IMR-90 (cell line): ENCODE data around the gene CITED2. TPM values are rescaled to one million over a fixed set of nuclear protein-coding genes. Genes with fewer than 3 reads are reported as not detected.

Source experiments
- ATAC-seq: fragments of 200-7000 bp; cut with Tn5 transposase; 2 replicates; pipeline ENCODE4 v1.9.1; 2020; ENCODE audit warnings: low read depth, mild to moderate bottlenecking, moderate library complexity
- BruUV-seq: library from RNA; stranded (reverse); fragments of 400-500 nt; replicated peaks from 2 replicates; lab custom pipeline; 2021; lab: Mats Ljungman, UMichigan
- CTCF ChIA-PET: fragments of 300-600 bp; formaldehyde crosslinking; extraction: SDS; loops from one replicate; lab custom pipeline; 2021; ENCODE audit warnings: antibody characterized with exemption; lab: Yijun Ruan, JAX
- POLR2A ChIA-PET: fragments of 300-600 bp; sonication (Branson Sonifier 250); formaldehyde crosslinking; loops from one replicate; lab custom pipeline; 2022; ENCODE audit warnings: antibody characterized with exemption; ENCODE audit not compliant: unreplicated experiment; lab: Charles Lee
- DNase-seq: peaks from one replicate; pipeline ENCODE4 v3.0.0; 2013
- H2AFZ ChIP-seq: replicated peaks from 2 replicates; pipeline ENCODE3; 2013; ENCODE audit warnings: low read length, mild to moderate bottlenecking; ENCODE audit not compliant: poor library complexity
- H2AK5ac ChIP-seq: 2 replicates; pipeline ENCODE4 v1.6.1; 2013; ENCODE audit warnings: low read depth, low read length, inconsistent platforms
- H2AK9ac ChIP-seq: replicated peaks from 2 replicates; pipeline ENCODE3; 2013; ENCODE audit warnings: mild to moderate bottlenecking, low read depth, low read length, moderate library complexity; ENCODE audit not compliant: poor library complexity
- H2BK120ac ChIP-seq: 2 replicates; pipeline ENCODE4 v1.6.1; 2013; ENCODE audit warnings: low read depth, low read length, inconsistent platforms
- H2BK15ac ChIP-seq: 3 replicates; pipeline ENCODE4 v1.6.1; 2013; ENCODE audit warnings: low read depth, low read length, inconsistent platforms
- H2BK20ac ChIP-seq: 2 replicates; pipeline ENCODE4 v1.6.1; 2013; ENCODE audit warnings: low read depth, mild to moderate bottlenecking, inconsistent platforms, low read length, moderate library complexity
- H2BK5ac ChIP-seq: 2 replicates; pipeline ENCODE4 v1.6.1; 2013; ENCODE audit warnings: mild to moderate bottlenecking, low read depth, low read length, inconsistent platforms; ENCODE audit not compliant: poor library complexity, severe bottlenecking
- H3K14ac ChIP-seq: replicated peaks from 2 replicates; pipeline ENCODE4 v1.6.1; 2013; ENCODE audit warnings: low read depth, low read length, inconsistent platforms
- H3K18ac ChIP-seq: 2 replicates; pipeline ENCODE4 v1.6.1; 2013; ENCODE audit warnings: low read depth, low read length, control low read depth
- H3K23ac ChIP-seq: 2 replicates; pipeline ENCODE4 v1.6.1; 2013; ENCODE audit warnings: low read depth, low read length, inconsistent platforms
- H3K27ac ChIP-seq: 2 replicates; pipeline ENCODE4 v1.5.1; 2013; ENCODE audit warnings: mild to moderate bottlenecking, control low read depth, low read length; ENCODE audit not compliant: insufficient read depth
- H3K27me3 ChIP-seq: 2 replicates; pipeline ENCODE4 v1.6.1; 2013; ENCODE audit warnings: low read length; ENCODE audit not compliant: control insufficient read depth, insufficient read depth
- H3K36me3 ChIP-seq: 2 replicates; pipeline ENCODE4 v1.6.1; 2013; ENCODE audit warnings: low read length, mixed read lengths; ENCODE audit not compliant: control insufficient read depth, insufficient read depth
- H3K4ac ChIP-seq: 2 replicates; pipeline ENCODE4 v1.6.1; 2013; ENCODE audit warnings: low read depth, low read length, inconsistent platforms
- H3K4me1 ChIP-seq: 2 replicates; pipeline ENCODE4 v1.6.1; 2013; ENCODE audit warnings: low read length, mixed read lengths; ENCODE audit not compliant: control insufficient read depth, insufficient read depth
- H3K4me2 ChIP-seq: 2 replicates; pipeline ENCODE4 v1.6.1; 2013; ENCODE audit warnings: low read depth, mild to moderate bottlenecking, control low read depth, low read length, moderate library complexity
- H3K4me3 ChIP-seq: 2 replicates; pipeline ENCODE4 v1.5.1; 2013; ENCODE audit warnings: low read depth, mild to moderate bottlenecking, control low read depth, low read length, moderate library complexity; ENCODE audit not compliant: insufficient read depth
- H3K56ac ChIP-seq: 2 replicates; pipeline ENCODE4 v1.6.1; 2013; ENCODE audit warnings: low read length, inconsistent platforms; ENCODE audit not compliant: insufficient read depth; ENCODE audit errors: extremely low read depth
- H3K79me1 ChIP-seq, 2 experiments: 2 replicates each; pipeline ENCODE4 v1.6.1; 2013; ENCODE audit warnings: low read length in 2 of 2, inconsistent platforms in 1 of 2, low read depth in 1 of 2
- H3K9ac ChIP-seq: 2 replicates; pipeline ENCODE4 v1.6.1; 2013; ENCODE audit warnings: low read depth, low read length, control low read depth
- H3K9me1 ChIP-seq: 2 replicates; pipeline ENCODE4 v1.6.1; 2013; ENCODE audit warnings: low read length, inconsistent platforms; ENCODE audit not compliant: insufficient read depth
- H3K9me3 ChIP-seq: 2 replicates; pipeline ENCODE4 v1.6.1; 2013; ENCODE audit warnings: low read length; ENCODE audit not compliant: control insufficient read depth, insufficient read depth
- H4K20me1 ChIP-seq: 2 replicates; pipeline ENCODE4 v1.6.1; 2013; ENCODE audit warnings: low read length, inconsistent platforms; ENCODE audit not compliant: insufficient read depth
- H4K5ac ChIP-seq: 2 replicates; pipeline ENCODE4 v1.6.1; 2013; ENCODE audit warnings: mild to moderate bottlenecking, low read depth, low read length, control low read depth
- H4K8ac ChIP-seq, 2 experiments: 2 replicates each; pipeline ENCODE4 v1.6.1; 2013; ENCODE audit warnings: low read depth in 2 of 2, low read length in 2 of 2, control low read depth in 1 of 2, inconsistent platforms in 1 of 2
- H4K91ac ChIP-seq: 2 replicates; pipeline ENCODE4 v1.6.1; 2013; ENCODE audit warnings: low read depth, low read length, inconsistent platforms; ENCODE audit not compliant: insufficient read depth
- BHLHE40 ChIP-seq: fragments of 150-350 bp; IDR thresholded peaks from 2 replicates; pipeline ENCODE4 v1.6.1; 2016; ENCODE audit warnings: mild to moderate bottlenecking, low read depth, low read length
- CEBPB ChIP-seq: IDR thresholded peaks from 2 replicates; pipeline ENCODE4 v1.6.1; 2012; ENCODE audit warnings: low read depth, low read length, improper control_type of control experiment
- CHD1 ChIP-seq: IDR thresholded peaks from 2 replicates; pipeline ENCODE4 v1.6.1; 2012; ENCODE audit warnings: low read depth, low read length, improper control_type of control experiment
- FOS ChIP-seq: fragments of 150-350 bp; IDR thresholded peaks from 2 replicates; pipeline ENCODE4 v1.6.1; 2016; ENCODE audit warnings: low read depth, low read length
- MAFK ChIP-seq: IDR thresholded peaks from 2 replicates; pipeline ENCODE4 v1.6.1; 2012; ENCODE audit warnings: low read depth, low read length, improper control_type of control experiment
- MAZ ChIP-seq: IDR thresholded peaks from 2 replicates; pipeline ENCODE4 v1.6.1; 2012; ENCODE audit warnings: low read depth, mild to moderate bottlenecking, low read length, improper control_type of control experiment, moderate library complexity, borderline replicate concordance
- MXI1 ChIP-seq: IDR thresholded peaks from 2 replicates; pipeline ENCODE4 v1.6.1; 2012; ENCODE audit warnings: low read depth, mild to moderate bottlenecking, low read length, moderate library complexity, borderline replicate concordance
- NFE2L2 ChIP-seq: fragments of 150-350 bp; IDR thresholded peaks from 2 replicates; pipeline ENCODE4 v1.6.1; 2016; ENCODE audit warnings: low read depth, mild to moderate bottlenecking, low read length
- POLR2A ChIP-seq: IDR thresholded peaks from 2 replicates; pipeline ENCODE4 v1.6.1; 2012; ENCODE audit warnings: mild to moderate bottlenecking, low read depth, low read length
- RAD21 ChIP-seq: IDR thresholded peaks from 2 replicates; pipeline ENCODE4 v1.6.1; 2012; ENCODE audit warnings: low read length, improper control_type of control experiment
- RCOR1 ChIP-seq: IDR thresholded peaks from 2 replicates; pipeline ENCODE4 v1.6.1; 2012; ENCODE audit warnings: mild to moderate bottlenecking, low read length, improper control_type of control experiment; ENCODE audit not compliant: insufficient replicate concordance
- RFX5 ChIP-seq: IDR thresholded peaks from 2 replicates; pipeline ENCODE4 v1.8.0; 2012; ENCODE audit warnings: low read depth, mild to moderate bottlenecking, low read length, moderate library complexity
- SMC3 ChIP-seq: fragments of 150-350 bp; IDR thresholded peaks from 2 replicates; pipeline ENCODE4 v1.6.1; 2016; ENCODE audit warnings: low read depth, mild to moderate bottlenecking, antibody characterized with exemption, low read length, moderate library complexity
- dilution Hi-C: fragments of 300-500 bp; cut with HindIII; formaldehyde crosslinking; loops from one replicate; pipeline ENCODE4 v1.14.3; 2018; ENCODE audit warnings: low sequenced_read_pairs; ENCODE audit not compliant: unreplicated experiment
- in situ Hi-C: fragments of 300-500 bp; cut with MboI; formaldehyde crosslinking; loops from 3 replicates; pipeline ENCODE4 v1.14.3; 2019; ENCODE audit warnings: low sequenced_read_pairs, inconsistent platforms, mixed read lengths
- intact Hi-C: fragments of 100-400 bp; cut with micrococcal nuclease; formaldehyde crosslinking; loops from 2 replicates; pipeline ENCODE4 v1.10.0; 2022
- polyA plus RNA-seq, 3 experiments: library from polyadenylated mRNA; depleted of rRNA; stranded (reverse); fragments of >200 nt; gene quantifications; 2 replicates each; pipeline ENCODE4 v1.2.3, GENCODE V29; 2012; ENCODE audit warnings: low replicate concordance in 1 of 3
- total RNA-seq: library from RNA; depleted of rRNA; stranded (reverse); fragments of >200 nt; gene quantifications from 2 replicates; pipeline ENCODE4 v1.2.3, GENCODE V29; 2012
- TF ChIP-seq, protein P1 (sequence below): conservative IDR thresholded peaks from 2 replicates; pipeline ENCODE4 v1.5.1; 2012; ENCODE audit warnings: mild to moderate bottlenecking, low read depth, low read length, improper control_type of control experiment
- TF ChIP-seq, protein P2 (sequence below): fragments of 150-350 bp; IDR thresholded peaks from 2 replicates; pipeline ENCODE4 v1.6.1; 2017; ENCODE audit warnings: mild to moderate bottlenecking, antibody characterized with exemption, low read length, low read depth
- TF ChIP-seq, protein P3 (sequence below): fragments of 150-350 bp; IDR thresholded peaks from 2 replicates; pipeline ENCODE4 v1.6.1; 2016; ENCODE audit warnings: low read depth, mild to moderate bottlenecking, low read length, moderate library complexity, borderline replicate concordance

CITED2 gene
- total and polyA plus RNA-seq, 2 of the 4 experiments (the other 2 are of a cell fraction) = 163 to 483 TPM

DNA sequence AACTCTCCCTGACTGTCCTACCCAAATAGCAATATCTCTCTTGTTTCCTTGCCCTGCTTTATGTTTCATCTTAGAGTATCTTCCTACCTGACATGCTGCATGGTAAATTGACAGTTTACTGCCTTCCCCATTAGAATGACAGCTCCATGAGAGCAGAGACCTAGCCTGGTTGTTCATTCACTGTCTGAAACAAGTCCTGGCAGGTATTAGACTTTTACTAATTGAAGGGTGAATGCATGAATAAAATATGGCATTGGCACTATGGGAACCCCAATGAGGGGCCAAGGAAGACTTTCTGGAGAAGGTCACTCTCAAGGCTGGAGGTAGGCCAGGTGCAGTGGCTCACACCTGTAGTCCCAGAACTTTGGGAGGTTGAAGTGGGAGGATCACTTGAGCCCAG, 3.8 kb upstream of the CITED2 start:
- Histone ChIP-seq H3K27ac (no peak overlapping the region), H3K9ac (no peak overlapping the region), H3K36me3 (peaks cover 6% of the 10 kb centered on the region), H3K18ac (no peak overlapping the region), H3K79me1 (peaks cover 0 to 14% of the 10 kb centered on the region in 2 experiments; a peak in 1 of 4 replicates), H4K5ac (no peak overlapping the region), H2AFZ (no peak overlapping the region), H4K8ac (no peak overlapping the region), H2BK20ac (no peak overlapping the region), H3K27me3 (no peaks in the 10 kb centered on the region), H2AK5ac (0 out of 2 replicates have a peak overlapping the region, but pooled peaks have one; percentile 48), H2AK9ac (no peak overlapping the region), H3K23ac (no peak overlapping the region), H2BK5ac (no peak overlapping the region), H2BK15ac (no peak overlapping the region), H3K4ac (peak overlapping the region; percentile 18; the same call in 1 of the 2 replicates), H2BK120ac (peak overlapping the region; percentile 29; the same call in 1 of the 2 replicates), H3K4me3 (no peak overlapping the region), H4K20me1 (peaks cover 12% of the 10 kb centered on the region), H3K56ac (no peak overlapping the region), H3K9me3 (no peaks in the 10 kb centered on the region), H4K91ac (no peak overlapping the region), H3K9me1 (peaks cover 4% of the 10 kb centered on the region; the same call in 1 of the 2 replicates), H3K14ac (no peak overlapping the region), H3K4me2 (no peak overlapping the region), H3K4me1 (peaks cover 8% of the 10 kb centered on the region)
- in situ Hi-C loops = loop anchor here (10.0 kb wide), 3 partner anchors 387 to 1057 kb away; no protein-coding TSS in a partner anchor
- ChIA-PET CTCF (no interaction called here), POLR2A (no interaction called here)
- ATAC-seq = no peak
- dilution Hi-C loops = no loop called here
- DNase-seq = no peak
- no TSS peak for BruUV-seq
- TF ChIP-seq MXI1 (no peak), MAZ (no peak), NFE2L2 (no peak), RFX5 (no peak), CHD1 (no peak), RCOR1 (no peak), BHLHE40 (no peak), POLR2A (no peak), FOS (no peak), MAFK (no peak), SMC3 (no peak), CEBPB (no peak), RAD21 (no peak)
- TF ChIP-seq, protein P1, sequence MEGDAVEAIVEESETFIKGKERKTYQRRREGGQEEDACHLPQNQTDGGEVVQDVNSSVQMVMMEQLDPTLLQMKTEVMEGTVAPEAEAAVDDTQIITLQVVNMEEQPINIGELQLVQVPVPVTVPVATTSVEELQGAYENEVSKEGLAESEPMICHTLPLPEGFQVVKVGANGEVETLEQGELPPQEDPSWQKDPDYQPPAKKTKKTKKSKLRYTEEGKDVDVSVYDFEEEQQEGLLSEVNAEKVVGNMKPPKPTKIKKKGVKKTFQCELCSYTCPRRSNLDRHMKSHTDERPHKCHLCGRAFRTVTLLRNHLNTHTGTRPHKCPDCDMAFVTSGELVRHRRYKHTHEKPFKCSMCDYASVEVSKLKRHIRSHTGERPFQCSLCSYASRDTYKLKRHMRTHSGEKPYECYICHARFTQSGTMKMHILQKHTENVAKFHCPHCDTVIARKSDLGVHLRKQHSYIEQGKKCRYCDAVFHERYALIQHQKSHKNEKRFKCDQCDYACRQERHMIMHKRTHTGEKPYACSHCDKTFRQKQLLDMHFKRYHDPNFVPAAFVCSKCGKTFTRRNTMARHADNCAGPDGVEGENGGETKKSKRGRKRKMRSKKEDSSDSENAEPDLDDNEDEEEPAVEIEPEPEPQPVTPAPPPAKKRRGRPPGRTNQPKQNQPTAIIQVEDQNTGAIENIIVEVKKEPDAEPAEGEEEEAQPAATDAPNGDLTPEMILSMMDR = no peak
- TF ChIP-seq, protein P2, sequence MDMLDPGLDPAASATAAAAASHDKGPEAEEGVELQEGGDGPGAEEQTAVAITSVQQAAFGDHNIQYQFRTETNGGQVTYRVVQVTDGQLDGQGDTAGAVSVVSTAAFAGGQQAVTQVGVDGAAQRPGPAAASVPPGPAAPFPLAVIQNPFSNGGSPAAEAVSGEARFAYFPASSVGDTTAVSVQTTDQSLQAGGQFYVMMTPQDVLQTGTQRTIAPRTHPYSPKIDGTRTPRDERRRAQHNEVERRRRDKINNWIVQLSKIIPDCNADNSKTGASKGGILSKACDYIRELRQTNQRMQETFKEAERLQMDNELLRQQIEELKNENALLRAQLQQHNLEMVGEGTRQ = no peak
- TF ChIP-seq, protein P3, sequence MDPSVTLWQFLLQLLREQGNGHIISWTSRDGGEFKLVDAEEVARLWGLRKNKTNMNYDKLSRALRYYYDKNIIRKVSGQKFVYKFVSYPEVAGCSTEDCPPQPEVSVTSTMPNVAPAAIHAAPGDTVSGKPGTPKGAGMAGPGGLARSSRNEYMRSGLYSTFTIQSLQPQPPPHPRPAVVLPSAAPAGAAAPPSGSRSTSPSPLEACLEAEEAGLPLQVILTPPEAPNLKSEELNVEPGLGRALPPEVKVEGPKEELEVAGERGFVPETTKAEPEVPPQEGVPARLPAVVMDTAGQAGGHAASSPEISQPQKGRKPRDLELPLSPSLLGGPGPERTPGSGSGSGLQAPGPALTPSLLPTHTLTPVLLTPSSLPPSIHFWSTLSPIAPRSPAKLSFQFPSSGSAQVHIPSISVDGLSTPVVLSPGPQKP = no peak
- intact Hi-C loops = loop anchor here (5.0 to 10.0 kb wide), 5 partner anchors 69 to 1947 kb away; no protein-coding TSS in a partner anchor
